ENCODE results near the gene GATAD2A. TPM values are rescaled to one million over a fixed set of nuclear protein-coding genes. Genes with fewer than 3 reads are reported as not detected.

GATAD2A gene
- total RNA-seq, 1 experiment from 2014 or later = 99.6 TPM

GRCh38 chr19:19371059-19371458 is 34.4 kb upstream of the GATAD2A start:
- no peaks in the 10 kb centered on the region for H3K9me3 ChIP-seq (ENCODE audit: control insufficient read depth, insufficient read depth, low read depth, low read length)
- no peak overlapping the region for H3K27ac ChIP-seq (ENCODE audit: low read length)
- no peak for TF ChIP-seq POLR2AphosphoS5 (IDR thresholded peaks at IDR 0.05; ENCODE audit: low read depth, low read length)
- in situ Hi-C loops (cut with HindIII; ENCODE audit: low pct_unique_long_range_greater_than_20kb, low sequenced_read_pairs) (no loop called here), intact Hi-C loops (cut with micrococcal nuclease; ENCODE audit: unreplicated experiment) (no loop called here)
- H3K4me3 ChIP-seq (ENCODE audit: low read depth in 2 of 2, low read length in 2 of 2) = no peak overlapping the region
- ChIA-PET POLR2A (no interaction called here), CTCF (no interaction called here)
- H3K4me1 ChIP-seq (ENCODE audit: control insufficient read depth, insufficient read depth, low read length) = no peaks in the 10 kb centered on the region
- DNase-seq (ENCODE audit: low read depth, low spot score) (no peak), ATAC-seq (no peak)
- BruUV-seq (replicated peaks) = no TSS peak
- no peaks in the 10 kb centered on the region for H3K36me3 ChIP-seq (ENCODE audit: control insufficient read depth, insufficient read depth, low read length)
- H3K27me3 ChIP-seq (ENCODE audit: control insufficient read depth, insufficient read depth, low read length) = no peaks in the 10 kb centered on the region

DNA sequence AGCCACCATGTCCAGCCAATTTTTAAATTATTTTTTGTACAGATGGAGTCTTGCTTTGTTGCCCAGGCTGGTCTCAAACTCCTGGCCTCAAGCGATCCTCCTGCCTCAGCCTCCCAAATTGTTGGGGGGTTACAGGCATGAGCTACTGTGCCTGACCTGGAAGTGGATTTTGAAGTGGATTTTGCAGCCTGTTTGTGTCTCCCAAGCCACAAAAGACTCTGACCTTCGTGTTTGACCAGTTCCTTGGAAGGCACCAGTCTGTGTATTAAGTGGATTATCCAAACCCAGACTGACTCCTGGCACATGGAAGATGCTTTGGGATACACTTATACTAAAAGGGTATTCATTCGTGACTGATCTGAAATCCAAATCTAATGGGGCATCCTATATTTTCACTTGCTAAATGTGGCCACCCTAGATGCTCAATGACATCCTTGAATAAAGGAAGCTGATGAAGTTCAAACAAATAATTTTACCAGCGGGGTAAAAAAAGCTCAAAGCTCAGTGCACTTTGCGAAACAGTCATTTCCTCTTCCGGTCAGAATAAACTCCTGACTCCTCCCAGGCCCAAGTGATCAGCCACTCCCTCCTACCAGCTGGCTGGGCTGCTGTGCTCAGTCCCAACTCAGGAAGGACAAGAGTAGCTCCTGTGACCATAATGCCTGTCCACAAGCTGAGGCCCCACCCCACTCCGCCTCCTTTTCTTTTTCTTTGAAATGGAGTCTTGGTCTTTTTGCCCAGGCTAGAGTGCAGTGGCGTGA is 32.6 kb upstream of the GATAD2A start:
- in situ Hi-C loops (cut with HindIII; ENCODE audit: low pct_unique_long_range_greater_than_20kb, low sequenced_read_pairs) (no loop called here), intact Hi-C loops (cut with micrococcal nuclease; ENCODE audit: unreplicated experiment) (no loop called here)
- Histone ChIP-seq H3K9me3 (ENCODE audit: control insufficient read depth, insufficient read depth, low read depth, low read length) (no peaks in the 10 kb centered on the region), H3K27ac (ENCODE audit: low read length) (no peak overlapping the region), H3K4me3 (ENCODE audit: low read depth in 2 of 2, low read length in 2 of 2) (no peak overlapping the region), H3K36me3 (ENCODE audit: control insufficient read depth, insufficient read depth, low read length) (no peaks in the 10 kb centered on the region), H3K27me3 (ENCODE audit: control insufficient read depth, insufficient read depth, low read length) (no peaks in the 10 kb centered on the region), H3K4me1 (ENCODE audit: control insufficient read depth, insufficient read depth, low read length) (no peaks in the 10 kb centered on the region)
- POLR2A ChIA-PET = no interaction called here
- BruUV-seq (replicated peaks) = no TSS peak
- TF ChIP-seq TCF7L2 (IDR thresholded peaks at IDR 0.05; ENCODE audit: low read depth, low read length) = no peak
- no peak for TF ChIP-seq REST (IDR thresholded peaks at IDR 0.05; ENCODE audit: insufficient read depth in 1 of 2, low read depth in 2 of 2, low read length in 1 of 2)
- no peak for TF ChIP-seq POLR2AphosphoS5 (IDR thresholded peaks at IDR 0.05; ENCODE audit: low read depth, low read length)
- TF ChIP-seq, protein P1, sequence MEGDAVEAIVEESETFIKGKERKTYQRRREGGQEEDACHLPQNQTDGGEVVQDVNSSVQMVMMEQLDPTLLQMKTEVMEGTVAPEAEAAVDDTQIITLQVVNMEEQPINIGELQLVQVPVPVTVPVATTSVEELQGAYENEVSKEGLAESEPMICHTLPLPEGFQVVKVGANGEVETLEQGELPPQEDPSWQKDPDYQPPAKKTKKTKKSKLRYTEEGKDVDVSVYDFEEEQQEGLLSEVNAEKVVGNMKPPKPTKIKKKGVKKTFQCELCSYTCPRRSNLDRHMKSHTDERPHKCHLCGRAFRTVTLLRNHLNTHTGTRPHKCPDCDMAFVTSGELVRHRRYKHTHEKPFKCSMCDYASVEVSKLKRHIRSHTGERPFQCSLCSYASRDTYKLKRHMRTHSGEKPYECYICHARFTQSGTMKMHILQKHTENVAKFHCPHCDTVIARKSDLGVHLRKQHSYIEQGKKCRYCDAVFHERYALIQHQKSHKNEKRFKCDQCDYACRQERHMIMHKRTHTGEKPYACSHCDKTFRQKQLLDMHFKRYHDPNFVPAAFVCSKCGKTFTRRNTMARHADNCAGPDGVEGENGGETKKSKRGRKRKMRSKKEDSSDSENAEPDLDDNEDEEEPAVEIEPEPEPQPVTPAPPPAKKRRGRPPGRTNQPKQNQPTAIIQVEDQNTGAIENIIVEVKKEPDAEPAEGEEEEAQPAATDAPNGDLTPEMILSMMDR (IDR thresholded peaks at IDR 0.05) = no peak
- no peak for TF ChIP-seq SIN3A (IDR thresholded peaks at IDR 0.05; ENCODE audit: borderline replicate concordance, insufficient read depth, low read depth, low read length)
- no peak for DNase-seq (ENCODE audit: low read depth, low spot score)
- ATAC-seq = peak; percentile 63; the same call in 1 of the 2 replicates
- CTCF ChIA-PET = no interaction called here

- H3K4me3 ChIP-seq (ENCODE audit: low read depth in 2 of 2, low read length in 2 of 2) = no peak overlapping the region
- H3K27me3 ChIP-seq (ENCODE audit: control insufficient read depth, insufficient read depth, low read length) = no peaks in the 10 kb centered on the region
- ChIA-PET CTCF (interaction anchor here (0.6 kb wide), 1 partner anchor 12 kb away, joined by 3 read pairs; no protein-coding TSS in a partner anchor), POLR2A (no interaction called here)
- no peak overlapping the region for H3K27ac ChIP-seq (ENCODE audit: low read length)
- intact Hi-C loops (cut with micrococcal nuclease; ENCODE audit: unreplicated experiment) = no loop called here
- H3K9me3 ChIP-seq (ENCODE audit: control insufficient read depth, insufficient read depth, low read depth, low read length) = no peaks in the 10 kb centered on the region
- ATAC-seq = no peak
- in situ Hi-C loops (cut with HindIII; ENCODE audit: low pct_unique_long_range_greater_than_20kb, low sequenced_read_pairs) = no loop called here
- no peak for DNase-seq (ENCODE audit: low read depth, low spot score)
- no TSS peak for BruUV-seq (replicated peaks)
- H3K36me3 ChIP-seq (ENCODE audit: control insufficient read depth, insufficient read depth, low read length) = no peaks in the 10 kb centered on the region
- H3K4me1 ChIP-seq (ENCODE audit: control insufficient read depth, insufficient read depth, low read length) = no peaks in the 10 kb centered on the region
- TF ChIP-seq, protein P1 (IDR thresholded peaks at IDR 0.05) = no peak
- TF ChIP-seq TCF7L2 (IDR thresholded peaks at IDR 0.05; ENCODE audit: low read depth, low read length) (no peak), POLR2AphosphoS5 (IDR thresholded peaks at IDR 0.05; ENCODE audit: low read depth, low read length) (no peak), REST (IDR thresholded peaks at IDR 0.05; ENCODE audit: insufficient read depth in 1 of 2, low read depth in 2 of 2, low read length in 1 of 2) (no peak), SIN3A (IDR thresholded peaks at IDR 0.05; ENCODE audit: borderline replicate concordance, insufficient read depth, low read depth, low read length) (no peak)
These were observed 25.9 kb upstream of the GATAD2A start for GRCh38 chr19:19379527-19379926.

Data from Panc1 (cell line).